ENCODE results near the gene MRPL33.
A peak's percentile ranks its signal among the peaks of the same experiment; 100 is the strongest.

Gene MRPL33

GRCh38 chr2:27800856-27801255, 29.3 kb downstream of the MRPL33 start:
- DNase-seq (ENCODE audit: low read depth, low spot score), result no peak
- H3K4me3 ChIP-seq (ENCODE audit: low read length), result no peak overlapping the region

DNA sequence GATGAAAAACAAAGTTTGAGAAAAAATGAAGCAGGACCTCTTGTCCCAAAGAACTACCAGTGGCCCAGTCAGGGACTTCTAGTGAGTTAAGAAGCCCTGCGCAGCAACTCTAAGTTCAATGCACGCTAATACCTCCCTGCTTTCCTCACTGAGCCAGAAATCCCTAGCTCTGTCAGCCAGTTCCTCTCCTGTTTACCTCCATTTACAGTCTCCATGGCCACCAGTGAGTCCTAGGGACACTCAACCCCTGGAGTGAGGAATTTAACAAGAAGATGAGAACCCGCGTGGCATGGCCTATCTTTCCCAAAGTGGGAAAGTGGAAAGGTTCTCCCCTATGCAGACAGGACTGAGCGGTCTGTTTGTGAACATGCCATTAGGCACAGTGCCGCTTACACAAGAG, 31.0 kb downstream of the MRPL33 start:
- H3K4me3 ChIP-seq (ENCODE audit: low read length), result no peak overlapping the region
- DNase-seq (ENCODE audit: low read depth, low spot score), result no peak

DNA sequence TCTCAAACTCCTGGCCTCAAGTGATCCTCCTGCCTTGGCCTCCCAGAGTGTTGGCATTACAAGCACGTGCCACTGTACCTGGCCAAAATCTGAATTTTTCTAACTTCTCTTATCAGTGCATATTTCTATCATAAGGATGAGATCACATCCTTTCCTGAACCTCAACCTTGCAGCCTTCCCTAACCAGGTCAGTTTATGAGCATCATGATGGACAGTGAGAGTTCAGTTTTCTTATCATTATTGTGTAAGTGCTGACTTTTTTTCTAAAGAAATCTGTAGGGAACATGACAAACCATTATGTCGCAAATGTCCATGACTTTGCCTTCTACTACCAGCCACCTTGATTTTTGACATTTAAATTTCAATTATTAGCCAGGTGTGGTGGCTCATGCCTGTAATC, 31.5 kb downstream of the MRPL33 start:
- no peak overlapping the region for H3K4me3 ChIP-seq (ENCODE audit: low read length)
- DNase-seq (ENCODE audit: low read depth, low spot score), result no peak

- no peak for DNase-seq (ENCODE audit: low read depth, low spot score)
Measured at GRCh38 chr2:27804146-27804545, 32.6 kb downstream of the MRPL33 start.

GRCh38 chr2:27805180-27805579, 33.7 kb downstream of the MRPL33 start:
- H3K4me3 ChIP-seq (ENCODE audit: low read length), result no peak overlapping the region
- no peak for DNase-seq (ENCODE audit: low read depth, low spot score)

More at GRCh38 chr2:27804146-27804545, 32.6 kb downstream of the MRPL33 start:
- no peak overlapping the region for H3K4me3 ChIP-seq (ENCODE audit: low read length)

GRCh38 chr2:27806311-27807059, 35.0 kb downstream of the MRPL33 start:
- no peak for DNase-seq (ENCODE audit: low read depth, low spot score)
- H3K4me3 ChIP-seq (ENCODE audit: low read length), result no peak overlapping the region

- DNase-seq (ENCODE audit: low read depth, low spot score), result peak; percentile 7
- no peak overlapping the region for H3K4me3 ChIP-seq (ENCODE audit: low read length)
Measured at GRCh38 chr2:27807476-27807875, 36.0 kb downstream of the MRPL33 start.

- DNase-seq (ENCODE audit: low read depth, low spot score), result no peak
- no peak overlapping the region for H3K4me3 ChIP-seq (ENCODE audit: low read length)
Measured at GRCh38 chr2:27808418-27808817, 36.9 kb downstream of the MRPL33 start.

- DNase-seq (ENCODE audit: low read depth, low spot score), result no peak
- no peak overlapping the region for H3K4me3 ChIP-seq (ENCODE audit: low read length)
Measured at GRCh38 chr2:27808984-27809383, 37.5 kb downstream of the MRPL33 start.

GRCh38 chr2:27809761-27810241, 38.3 kb downstream of the MRPL33 start:
- no peak for DNase-seq (ENCODE audit: low read depth, low spot score)
- H3K4me3 ChIP-seq (ENCODE audit: low read length), result no peak overlapping the region

- H3K4me3 ChIP-seq (ENCODE audit: low read length), result no peak overlapping the region
- no peak for DNase-seq (ENCODE audit: low read depth, low spot score)
Measured at GRCh38 chr2:27810455-27810854, 38.9 kb downstream of the MRPL33 start.

DNA sequence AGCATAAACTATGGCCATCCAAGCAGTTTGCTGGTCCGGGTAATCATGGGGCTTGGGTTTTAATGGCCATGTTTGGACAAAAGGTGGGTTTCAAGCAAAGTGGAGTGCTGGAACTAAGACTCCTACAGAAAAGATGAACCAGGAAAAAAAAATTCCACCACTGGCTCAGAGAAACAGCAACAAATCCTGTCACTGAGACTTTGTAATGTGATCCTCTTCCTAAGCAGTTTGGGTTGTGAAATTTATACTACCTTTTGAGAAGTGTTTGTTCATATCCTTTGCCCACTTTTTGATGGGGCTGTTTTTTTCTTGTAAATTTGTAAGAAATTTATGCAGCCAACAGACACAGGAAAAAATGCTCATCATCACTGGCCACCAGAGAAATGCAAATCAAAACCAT, 40.2 kb downstream of the MRPL33 start:
- no peak for DNase-seq (ENCODE audit: low read depth, low spot score)
- no peak overlapping the region for H3K4me3 ChIP-seq (ENCODE audit: low read length)

DNA sequence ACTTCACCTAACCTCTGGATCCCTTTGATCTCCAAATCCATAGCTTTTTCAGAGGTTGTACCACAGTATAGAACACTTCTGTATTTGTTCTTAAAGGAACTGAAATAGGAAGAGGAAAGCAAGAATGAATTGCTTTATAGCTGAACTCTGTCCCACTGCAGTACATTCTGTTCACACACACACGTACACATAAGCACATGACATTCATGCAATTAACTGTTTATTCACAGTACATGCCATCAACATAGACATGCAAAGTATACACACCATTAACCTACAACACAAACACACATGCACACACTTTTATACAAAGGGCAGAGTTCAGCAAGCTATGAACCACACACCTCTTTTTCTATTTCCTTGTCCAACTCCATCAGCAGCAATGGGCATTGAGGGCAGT, 43.2 kb downstream of the MRPL33 start:
- no peak for DNase-seq (ENCODE audit: low read depth, low spot score)
- H3K4me3 ChIP-seq (ENCODE audit: low read length), result no peak overlapping the region

- H3K4me3 ChIP-seq (ENCODE audit: low read length), result no peak overlapping the region
- DNase-seq (ENCODE audit: low read depth, low spot score), result no peak
Measured at GRCh38 chr2:27815860-27816438, 44.4 kb downstream of the MRPL33 start.

DNA sequence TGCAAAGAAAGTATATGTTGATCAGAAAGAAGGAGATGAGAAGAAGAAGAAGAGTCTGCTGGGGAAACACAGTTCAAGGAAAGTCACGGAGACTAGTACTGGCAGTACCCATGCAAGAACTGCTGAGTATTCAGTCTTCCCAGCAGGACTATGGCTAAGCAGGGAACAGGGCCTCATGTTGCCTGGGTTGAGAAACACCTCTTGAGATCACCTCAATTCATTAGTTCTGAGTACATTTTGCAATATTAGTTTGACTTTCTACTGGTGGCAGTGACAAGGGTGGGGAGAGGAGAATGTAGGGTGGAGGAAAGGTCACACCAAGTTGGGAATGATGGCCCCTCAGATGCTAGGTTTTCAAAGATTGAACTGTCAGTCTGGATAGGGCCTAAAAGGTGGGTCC, 50.5 kb downstream of the MRPL33 start:
- no peak overlapping the region for H3K4me3 ChIP-seq (ENCODE audit: low read length)
- DNase-seq (ENCODE audit: low read depth, low spot score), result no peak

DNA sequence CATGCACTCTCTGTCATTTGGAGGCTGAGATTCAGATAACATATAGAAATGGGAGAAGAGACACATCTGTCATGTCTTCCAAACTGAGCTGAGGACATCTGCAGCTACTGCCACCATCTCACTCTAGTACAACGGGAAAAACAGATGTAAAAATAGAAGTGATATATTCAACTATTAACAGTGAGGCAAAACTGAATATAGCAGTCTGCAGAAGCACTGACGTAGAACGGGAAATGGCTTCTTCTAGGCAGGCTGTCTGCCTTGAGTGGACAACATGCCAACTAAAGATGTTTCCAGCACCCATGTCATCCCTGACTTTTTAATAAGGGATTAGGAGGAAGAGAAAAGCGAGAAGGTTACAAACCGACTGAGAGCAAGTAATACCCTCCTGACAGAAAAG, 51.6 kb downstream of the MRPL33 start:
- DNase-seq (ENCODE audit: low read depth, low spot score), result no peak
- H3K4me3 ChIP-seq (ENCODE audit: low read length), result no peak overlapping the region

GRCh38 chr2:27823569-27823968, 52.0 kb downstream of the MRPL33 start:
- H3K4me3 ChIP-seq (ENCODE audit: low read length), result no peak overlapping the region
- DNase-seq (ENCODE audit: low read depth, low spot score), result no peak

DNA sequence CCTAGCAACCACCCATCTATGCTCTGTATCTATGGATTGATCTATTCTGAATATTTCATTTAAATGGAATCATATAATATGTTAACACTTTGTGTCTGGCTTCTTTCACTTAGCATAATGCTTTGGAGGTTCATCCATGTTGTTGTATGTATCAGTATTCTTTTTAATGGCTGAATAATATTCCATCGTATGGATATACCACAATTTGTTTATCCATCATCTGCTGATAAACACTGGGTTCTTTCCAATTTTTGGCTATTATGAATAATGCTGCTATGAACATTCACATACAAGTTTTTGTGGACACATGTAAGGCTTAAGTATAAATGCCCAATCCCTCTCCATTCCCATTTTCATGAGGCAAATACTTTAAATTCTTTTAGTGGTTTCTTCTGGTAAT, 52.9 kb downstream of the MRPL33 start:
- DNase-seq (ENCODE audit: low read depth, low spot score), result no peak
- no peak overlapping the region for H3K4me3 ChIP-seq (ENCODE audit: low read length)

GRCh38 chr2:27828305-27828704, 56.8 kb downstream of the MRPL33 start:
- no peak for DNase-seq (ENCODE audit: low read depth, low spot score)
- no peak overlapping the region for H3K4me3 ChIP-seq (ENCODE audit: low read length)

All from Jurkat, Clone E6-1 (cell line).